ENCODE measurements around the gene CYTH2. TPM values are rescaled to one million over a fixed set of nuclear protein-coding genes. Genes with fewer than 3 reads are reported as not detected.

The CYTH2 gene
- polyA plus RNA-seq, 4 donors: 75.7 to 107 (median 90.7) TPM

GRCh38 chr19:48452289-48453190, 16.6 kb upstream of the CYTH2 start:
- no peak for DNase-seq (ENCODE audit: low read depth in 4 of 4, low spot score in 2 of 4)

GRCh38 chr19:48454150-48454730, 14.9 kb upstream of the CYTH2 start:
- DNase-seq (ENCODE audit: low read depth in 4 of 4, low spot score in 2 of 4): no peak

- DNase-seq (ENCODE audit: low read depth in 4 of 4, low spot score in 2 of 4): no peak
These were observed 13.8 kb upstream of the CYTH2 start, which contains the start of gene KCNJ14 for GRCh38 chr19:48455171-48455907. Gene KCNJ14 (plus strand): TSS chr19:48455574. CDS start chr19:48461725, 6,151 bp downstream.

- DNase-seq (ENCODE audit: low read depth in 4 of 4, low spot score in 2 of 4): no peak
These were observed 13.1 kb upstream of the CYTH2 start for GRCh38 chr19:48455908-48456562.

- no peak for DNase-seq (ENCODE audit: low read depth in 4 of 4, low spot score in 2 of 4)
These were observed 12.3 kb upstream of the CYTH2 start for GRCh38 chr19:48456864-48457263.

- DNase-seq (ENCODE audit: low read depth in 4 of 4, low spot score in 2 of 4): no peak
These were observed 11.2 kb upstream of the CYTH2 start for GRCh38 chr19:48458016-48458415.

- DNase-seq (ENCODE audit: low read depth in 4 of 4, low spot score in 2 of 4): no peak
These were observed 7.6 kb upstream of the CYTH2 start for GRCh38 chr19:48461651-48461981.

- no peak for DNase-seq (ENCODE audit: low read depth in 4 of 4, low spot score in 2 of 4)
These were observed 7.0 kb upstream of the CYTH2 start for GRCh38 chr19:48461982-48462655.

- DNase-seq (ENCODE audit: low read depth in 4 of 4, low spot score in 2 of 4): no peak
These were observed 4.0 kb upstream of the CYTH2 start for GRCh38 chr19:48465215-48465614.

GRCh38 chr19:48466561-48467325, 2.4 kb upstream of the CYTH2 start:
- DNase-seq (ENCODE audit: low read depth in 4 of 4, low spot score in 2 of 4): no peak

- peak; percentile 100 for DNase-seq (ENCODE audit: low read depth in 4 of 4, low spot score in 2 of 4)
These were observed 339 bp upstream of the CYTH2 start for GRCh38 chr19:48468772-48469288.

- no peak for DNase-seq (ENCODE audit: low read depth in 4 of 4, low spot score in 2 of 4)
These were observed 938 bp downstream of the CYTH2 start for GRCh38 chr19:48469934-48470680.

GRCh38 chr19:48470856-48471255, 1.7 kb downstream of the CYTH2 start:
- DNase-seq (ENCODE audit: low read depth in 4 of 4, low spot score in 2 of 4): no peak

- DNase-seq (ENCODE audit: low read depth in 4 of 4, low spot score in 2 of 4): no peak
These were observed 2.7 kb downstream of the CYTH2 start for GRCh38 chr19:48471836-48472235.

GRCh38 chr19:48473161-48473966, 4.2 kb downstream of the CYTH2 start:
- no peak for DNase-seq (ENCODE audit: low read depth in 4 of 4, low spot score in 2 of 4)

GRCh38 chr19:48474084-48474592, 5.0 kb downstream of the CYTH2 start:
- DNase-seq (ENCODE audit: low read depth in 4 of 4, low spot score in 2 of 4): no peak

GRCh38 chr19:48475369-48476068, 6.3 kb downstream of the CYTH2 start:
- no peak for DNase-seq (ENCODE audit: low read depth in 4 of 4, low spot score in 2 of 4)
